Hematopoietic multipotent progenitor cell (in vitro differentiated cells): ENCODE data around the gene PRSS57. TPM values are rescaled to one million over a fixed set of nuclear protein-coding genes. Genes with fewer than 3 reads are reported as not detected.
"Not testable (repeated sequence)": the region's sequence is repeated elsewhere in the genome, so short reads cannot be mapped to it uniquely, and the experiment has no call there.

ENCODE experiments used
- DNase-seq, 3 donors: peaks; one replicate each; pipeline ENCODE4 v3.0.0-alpha.2; 2011 to 2015; ENCODE audit warnings: low read depth in 2 of 3, low spot score in 2 of 3
- total RNA-seq: library from RNA; depleted of rRNA; stranded (reverse); fragments of >200 nt; gene quantifications from one replicate; pipeline ENCODE4 v1.2.3, GENCODE V29; 2012

PRSS57 gene
- total RNA-seq = 829 TPM

DNA sequence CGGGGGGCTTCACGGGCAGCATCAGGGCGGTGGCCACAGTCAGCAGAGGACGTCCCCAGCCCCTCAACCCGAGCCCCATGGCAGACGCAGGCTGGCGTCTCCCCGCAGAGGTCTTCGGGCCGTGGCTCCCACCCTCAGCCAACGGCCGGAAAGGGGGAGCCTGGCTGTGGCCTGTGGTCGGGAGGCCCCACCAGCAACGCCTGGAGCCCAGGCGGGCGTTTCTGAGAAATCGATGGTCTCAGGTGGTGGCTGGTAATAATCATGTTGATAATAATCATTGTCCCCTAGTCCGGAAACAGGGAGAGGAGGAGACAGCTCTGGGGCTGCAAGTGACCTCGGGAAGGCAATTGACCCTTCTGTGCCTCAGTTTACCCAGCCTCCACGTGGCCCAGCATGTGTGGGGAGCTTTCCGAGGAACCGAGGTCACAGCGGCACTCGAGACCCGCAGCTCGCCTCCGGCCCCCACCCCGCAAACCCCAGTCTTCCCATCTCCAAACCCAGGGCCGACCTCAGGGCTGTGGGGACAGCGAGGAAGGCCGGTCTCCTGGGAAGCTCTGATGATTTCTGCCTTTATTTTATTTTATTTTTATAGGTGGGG is at the start of gene PRSS57:
Gene PRSS57, minus strand, starts transcription at position 101 of the 598 bp plus-strand sequence. Its CDS starts 22 bp downstream, at position 79.
- DNase-seq = peak in 2 of 3 donors; percentile 66 to 71

DNA sequence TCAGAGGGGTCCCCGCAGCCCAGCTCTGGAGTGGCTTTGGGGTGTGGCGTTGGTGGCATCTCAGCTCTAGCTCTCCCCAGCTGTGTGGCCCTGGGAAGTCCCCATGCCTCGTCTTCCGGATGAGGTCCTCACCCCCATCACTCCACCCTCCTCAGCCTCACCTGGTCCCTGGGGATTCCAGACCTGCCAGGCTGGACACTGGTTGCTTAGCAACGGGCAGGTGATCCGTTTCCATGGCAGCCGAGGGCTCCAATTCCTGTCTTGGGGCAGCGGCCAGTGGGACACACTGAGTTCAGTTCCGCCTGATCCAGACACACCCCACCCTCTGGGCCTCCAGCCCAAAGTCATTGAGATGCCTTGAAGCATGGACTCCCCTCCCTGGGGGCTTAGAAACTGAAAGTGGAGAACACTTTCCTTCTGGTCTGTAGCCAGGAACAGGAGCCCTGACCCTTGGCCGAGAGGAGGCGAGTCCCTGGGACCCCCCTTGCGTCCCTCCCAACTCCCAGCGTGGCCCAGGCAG is 48.0 kb upstream of the PRSS57 start:
- DNase-seq = no peak

DNA sequence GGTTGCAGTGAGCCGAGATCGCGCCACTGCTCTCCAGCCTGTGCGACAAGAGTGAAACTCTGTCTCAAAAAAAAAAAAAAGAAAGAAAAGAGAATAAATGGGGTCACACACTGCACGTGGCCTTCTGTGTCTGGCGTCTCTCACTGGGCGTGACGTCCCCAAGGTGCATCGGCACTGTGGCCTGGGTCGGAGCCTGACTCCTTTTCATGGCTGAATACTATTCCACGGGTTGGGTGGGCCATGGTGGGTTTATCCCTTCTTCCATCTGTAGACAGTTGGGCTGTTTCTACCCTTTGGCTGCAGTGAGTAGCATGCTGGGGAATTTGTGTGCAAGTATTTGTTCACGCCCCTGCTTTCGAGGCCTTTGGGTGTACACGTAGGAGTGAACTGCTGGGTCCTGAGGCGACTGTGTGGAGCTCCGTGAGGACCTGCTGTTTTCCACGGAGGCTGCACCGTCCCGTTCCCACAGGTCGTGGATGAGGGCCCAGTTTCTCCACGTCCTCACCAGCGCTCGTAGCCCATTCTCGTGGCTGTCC is 47.4 kb upstream of the PRSS57 start:
- no peak for DNase-seq

DNA sequence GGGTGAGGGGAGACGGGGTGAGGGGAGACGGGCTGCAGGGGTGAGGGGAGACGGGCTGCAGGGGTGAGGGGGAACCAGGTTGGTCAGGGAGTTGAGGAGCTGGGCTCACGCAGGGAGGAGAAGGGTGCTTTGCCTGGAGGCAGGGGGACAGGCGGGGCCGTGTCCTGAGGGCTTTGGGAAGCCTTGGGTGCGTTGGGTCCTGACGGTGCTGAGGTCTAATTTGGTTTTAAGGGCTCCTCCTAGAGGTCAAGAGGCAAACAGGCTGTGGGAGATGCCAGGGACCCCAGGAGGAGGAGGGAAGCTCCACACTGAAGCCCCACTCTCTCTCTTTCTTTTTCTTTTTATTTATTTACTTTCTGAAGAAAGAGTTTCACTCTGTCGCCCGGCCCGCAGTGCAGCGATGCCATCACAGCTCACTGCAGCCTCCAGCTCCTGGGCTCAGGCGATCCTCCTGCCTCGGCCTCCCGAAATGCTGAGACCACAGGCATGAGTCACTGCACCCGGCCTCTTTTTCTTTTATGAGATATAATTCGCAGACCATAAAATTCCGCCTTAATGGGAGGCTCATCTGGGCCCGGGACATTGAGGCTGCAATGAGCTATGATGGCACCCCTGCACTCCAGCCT is 46.4 kb upstream of the PRSS57 start:
- DNase-seq = peak in 2 of 3 donors; percentile 42 to 63

DNA sequence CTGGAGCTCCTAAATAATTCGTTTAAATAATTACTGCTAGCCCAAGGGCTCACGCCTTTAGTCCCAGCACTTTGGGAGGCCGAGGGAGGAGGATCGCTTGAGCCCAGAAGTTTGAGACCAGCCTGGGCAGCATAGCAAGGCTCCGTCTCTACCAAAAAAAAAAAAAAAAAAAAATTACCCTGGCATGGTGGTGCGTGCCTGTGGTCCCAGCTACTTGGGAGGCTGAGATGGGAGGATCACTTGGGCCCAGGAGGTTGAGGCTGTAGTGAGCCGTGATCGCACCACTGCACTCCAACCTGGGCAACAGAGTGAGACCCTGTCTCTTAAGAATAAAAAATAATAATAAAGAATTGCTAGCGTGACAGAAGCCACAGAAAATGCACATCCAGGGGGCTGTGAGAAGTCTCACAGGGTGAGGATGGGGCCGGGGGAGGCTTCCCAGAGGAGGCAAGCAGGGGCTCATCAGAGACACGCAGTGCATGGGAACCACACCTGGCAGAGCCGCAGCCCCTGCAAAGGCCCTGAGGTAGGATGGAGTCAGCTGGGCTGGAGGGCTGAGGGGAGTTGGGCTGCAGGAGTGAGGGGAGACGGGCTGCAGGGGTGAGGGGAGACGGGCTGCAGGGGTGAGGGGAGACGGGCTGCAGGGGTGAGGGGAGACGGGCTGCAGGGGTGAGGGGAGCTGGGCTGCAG is 45.7 kb upstream of the PRSS57 start:
- not testable (repeated sequence) for DNase-seq

DNA sequence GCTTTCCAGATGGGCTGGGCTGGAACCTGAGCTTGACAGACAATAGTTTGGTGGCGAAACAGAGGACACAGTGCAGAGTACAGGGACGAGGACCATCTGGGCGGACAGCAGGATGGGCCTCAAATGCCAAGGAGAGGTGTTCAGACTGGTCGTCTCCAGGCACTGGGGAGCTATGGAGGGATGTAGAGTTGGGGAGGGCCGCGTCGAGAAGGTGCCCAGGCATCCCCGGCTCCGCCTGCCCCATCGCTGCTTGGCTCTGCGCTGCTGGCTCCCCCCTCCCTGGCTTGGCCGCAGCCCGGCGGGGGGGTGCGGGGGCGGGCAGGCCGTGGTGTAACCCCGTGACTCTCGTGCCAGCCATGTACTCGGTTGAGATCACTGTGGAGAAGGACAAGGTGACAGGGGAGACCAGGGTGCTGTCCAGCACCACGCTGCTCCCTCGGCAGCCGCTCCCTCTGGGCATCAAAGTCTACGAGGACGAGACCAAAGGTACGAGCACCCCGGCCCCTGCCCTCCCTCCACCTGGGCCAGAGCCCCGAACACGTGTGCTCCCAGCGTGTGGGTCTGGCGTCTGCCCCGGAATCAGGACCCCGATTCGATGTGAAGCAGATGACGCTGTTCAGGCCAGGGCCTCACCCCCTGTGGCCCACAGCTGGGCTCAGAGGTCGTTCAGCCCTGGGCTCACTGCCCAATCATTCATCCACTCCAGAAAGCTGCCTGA is 44.9 kb upstream of the PRSS57 start:
- no peak for DNase-seq

DNA sequence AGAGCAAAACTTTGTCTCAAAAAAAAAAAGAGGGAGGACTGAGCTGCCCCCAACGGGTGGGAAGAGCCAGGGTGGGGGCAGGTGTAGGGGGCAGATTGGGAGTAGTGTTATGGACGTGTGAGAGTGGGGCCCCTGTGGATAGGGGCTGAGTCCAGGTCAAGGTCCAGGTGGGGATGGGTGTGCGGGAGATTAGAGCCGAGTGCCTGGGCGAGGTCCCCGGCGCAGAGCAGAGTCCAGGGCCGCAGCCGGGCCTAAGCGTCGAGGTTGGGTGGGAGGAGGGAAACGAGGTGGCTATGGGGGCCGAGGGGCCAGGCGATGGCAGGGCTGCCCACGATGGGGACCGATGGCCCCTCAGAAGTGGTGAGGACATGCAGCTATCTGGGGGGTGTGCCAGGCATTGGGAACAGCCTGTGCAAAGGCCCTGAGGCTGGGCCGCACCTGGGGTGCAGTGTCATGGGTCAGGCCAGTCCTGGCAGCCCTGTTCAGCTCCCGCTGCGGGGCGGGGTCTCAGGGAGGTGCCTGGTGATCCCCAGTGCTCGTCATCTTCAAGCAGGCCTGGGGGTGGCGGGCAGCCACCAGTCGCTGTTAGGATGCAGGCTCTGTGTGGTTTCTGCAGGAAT is 43.4 kb upstream of the PRSS57 start:
- DNase-seq = no peak

DNA sequence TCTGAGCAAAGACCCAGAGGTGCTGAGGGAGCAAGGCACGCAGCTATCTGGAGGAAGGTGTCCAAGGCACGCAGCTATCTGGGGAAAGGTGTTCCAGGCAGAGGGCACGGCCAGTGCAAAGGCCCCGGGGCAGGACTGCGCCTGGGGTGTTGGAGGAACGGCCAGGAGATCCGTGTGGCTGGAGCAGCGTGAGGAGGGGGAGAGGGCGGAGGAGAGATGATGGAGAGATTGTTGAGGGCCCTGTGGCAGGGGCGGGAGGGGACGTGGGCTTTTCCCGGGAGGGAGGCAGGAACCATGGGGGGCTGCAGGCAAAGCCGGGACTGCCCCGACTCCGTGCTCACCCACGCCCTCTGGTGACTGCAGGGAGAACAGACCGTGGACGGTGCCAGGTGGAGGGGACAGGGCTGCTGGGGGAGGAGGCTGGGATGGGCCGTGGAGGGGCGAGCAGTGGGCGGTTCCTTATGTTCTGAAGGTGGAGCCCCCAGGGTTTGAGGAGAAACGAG is 42.4 kb upstream of the PRSS57 start:
- peak; percentile 24 to 70 (median 64) for DNase-seq

DNA sequence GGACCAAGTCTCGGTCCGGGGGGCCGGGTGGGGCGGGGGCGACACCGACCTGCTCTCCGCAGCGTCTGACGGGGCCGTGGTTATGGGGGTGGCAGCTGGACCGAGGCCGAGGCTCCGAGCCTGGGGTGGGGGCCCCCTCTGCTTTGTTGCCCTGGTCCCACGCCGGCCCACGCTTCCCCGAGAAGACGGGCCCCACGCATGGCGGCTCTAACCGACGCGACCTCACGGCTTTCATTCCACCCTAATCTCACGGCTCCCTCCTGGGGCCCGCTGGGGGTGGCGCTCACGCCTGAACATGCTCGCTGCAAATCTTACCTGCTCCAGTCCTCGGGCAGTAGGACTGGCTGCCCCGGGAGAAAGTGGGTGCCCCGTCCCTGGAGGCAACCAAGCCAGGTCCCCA is 40.9 kb upstream of the PRSS57 start:
- DNase-seq = no peak

DNA sequence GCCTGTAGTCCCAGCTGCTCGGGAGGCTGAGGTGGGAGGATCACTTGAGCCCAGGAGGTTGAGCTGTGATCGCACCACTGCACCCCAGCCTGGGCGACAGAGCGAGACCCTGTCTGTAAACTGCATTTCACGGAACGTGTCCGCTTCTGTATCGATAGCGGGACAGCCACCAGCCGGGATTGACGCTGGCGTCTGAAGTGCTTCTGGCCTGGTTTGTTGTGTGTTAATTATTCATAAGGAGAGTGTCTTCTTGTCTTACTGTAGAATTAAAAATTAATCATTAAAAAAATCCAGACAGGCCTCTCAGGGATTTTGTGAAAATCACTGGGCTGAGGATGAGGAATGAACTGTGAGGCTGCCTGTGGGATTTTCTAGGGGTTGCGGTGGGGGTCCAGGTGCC is 39.5 kb upstream of the PRSS57 start:
- DNase-seq = no peak

DNA sequence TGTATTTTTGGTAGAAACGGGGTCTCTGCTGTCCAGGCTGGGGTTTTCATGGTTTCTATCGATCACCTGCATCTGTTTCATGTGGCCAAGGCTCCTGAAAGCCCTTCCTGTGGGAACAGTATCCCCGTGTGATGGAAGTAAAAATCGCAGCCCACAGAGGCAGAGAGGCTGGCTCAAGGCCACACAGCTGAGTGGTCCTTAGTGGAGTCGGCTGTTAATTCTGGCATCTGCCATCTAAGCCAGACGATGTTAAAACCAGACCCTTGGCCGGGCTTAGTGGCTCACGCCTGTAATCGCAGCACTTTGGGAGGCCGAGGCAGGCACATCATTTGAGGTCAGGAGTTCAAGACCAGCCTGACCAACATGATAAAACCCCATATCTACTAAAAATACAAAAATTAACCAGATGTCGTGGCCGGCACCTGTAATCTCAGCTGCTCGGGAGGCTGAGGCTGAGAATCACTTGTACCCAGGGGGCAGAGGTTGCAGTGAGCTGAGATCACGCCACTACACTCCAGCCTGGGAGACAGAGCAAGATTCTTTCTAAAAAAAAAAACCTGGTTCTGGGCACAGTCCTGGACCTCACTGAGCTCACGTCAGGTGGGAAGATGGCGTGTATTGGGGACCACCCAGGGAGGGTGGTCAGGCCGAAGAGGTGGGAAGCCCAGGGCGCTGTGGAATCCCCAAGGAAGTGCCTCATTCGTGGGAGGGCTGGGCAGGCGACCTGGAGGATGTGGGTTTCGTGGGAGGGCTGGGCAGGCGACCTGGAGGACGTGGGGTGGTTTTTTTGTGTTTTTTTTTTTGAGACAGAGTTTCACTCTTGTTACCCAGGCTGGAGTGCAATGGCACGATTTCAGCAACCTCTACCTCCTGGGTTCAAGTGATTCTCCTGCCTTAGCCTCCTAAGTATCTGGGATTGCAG is 37.2 kb upstream of the PRSS57 start:
- DNase-seq = no peak

DNA sequence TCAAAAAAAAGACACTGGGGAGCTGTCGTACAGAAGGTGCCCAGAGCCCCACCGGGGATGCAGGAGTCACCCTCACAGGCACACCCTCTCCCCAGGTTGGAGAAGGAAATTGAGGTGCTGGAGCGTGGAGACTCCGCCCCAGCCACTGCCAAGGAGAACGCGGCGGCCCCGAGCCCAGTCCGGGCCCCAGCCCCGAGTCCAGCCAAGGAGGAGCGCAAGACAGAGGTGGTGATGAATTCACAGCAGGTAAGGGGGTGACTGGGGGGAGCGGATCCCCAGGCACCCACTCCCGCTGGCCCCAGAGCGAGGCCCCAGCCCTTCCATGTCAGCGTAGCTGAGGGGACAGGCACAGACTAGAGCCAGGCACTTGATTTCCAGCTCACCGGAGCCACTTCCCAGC is 35.7 kb upstream of the PRSS57 start:
- DNase-seq = no peak

DNA sequence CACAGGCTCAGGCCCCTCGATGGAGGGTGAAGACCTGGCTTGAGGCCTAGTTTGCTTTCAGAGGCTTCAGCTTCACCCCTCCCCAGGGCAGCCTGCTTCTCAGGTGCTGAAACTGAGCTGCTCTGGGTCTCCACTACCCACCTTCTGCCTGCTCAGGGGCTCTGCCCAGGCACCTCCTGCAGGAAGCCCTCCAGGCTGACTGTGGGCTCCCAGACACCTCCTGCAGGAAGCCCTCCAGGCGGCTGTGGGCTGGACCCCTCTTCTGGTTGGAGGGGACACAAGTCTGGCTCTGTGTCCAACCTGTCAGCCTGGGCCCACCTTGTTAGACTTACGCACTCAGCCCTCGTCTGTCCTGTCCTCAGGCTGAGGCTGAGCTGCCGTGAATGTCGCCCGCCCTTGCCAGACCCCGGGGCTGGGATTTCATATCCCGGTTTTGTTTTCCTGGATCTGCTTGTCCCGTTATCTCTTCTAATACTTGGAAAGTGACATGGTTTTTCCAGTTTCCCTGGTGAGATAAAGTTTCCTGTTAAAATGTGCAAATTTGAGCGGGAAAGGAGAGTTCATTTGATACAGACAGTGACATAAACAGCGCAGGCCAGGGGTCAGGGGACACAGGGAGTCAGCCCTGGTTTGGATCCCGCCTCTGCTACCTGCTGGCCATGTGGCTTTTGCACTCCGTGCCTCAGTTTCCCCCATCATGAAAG is 34.9 kb upstream of the PRSS57 start:
- no peak for DNase-seq

DNA sequence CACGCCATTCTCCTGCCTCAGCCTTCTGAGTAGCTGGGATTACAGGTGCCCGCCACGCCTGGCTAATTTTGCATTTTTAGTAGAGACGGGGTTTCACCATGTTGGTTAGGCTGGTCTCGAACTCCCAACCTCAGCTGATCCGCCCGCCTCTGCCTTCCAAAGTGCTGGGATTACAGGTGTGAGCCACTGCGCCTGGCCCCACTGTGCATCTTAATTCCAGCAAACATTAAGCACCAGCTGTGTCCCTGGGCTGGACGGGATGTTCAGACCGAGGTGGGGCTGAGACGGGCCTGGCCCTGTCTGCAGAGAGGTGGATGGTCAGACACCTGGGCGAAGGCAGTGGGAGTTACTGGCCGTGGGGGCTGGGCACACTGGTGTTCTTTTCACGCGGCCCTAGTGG is 34.3 kb upstream of the PRSS57 start:
- DNase-seq = not testable (repeated sequence)

DNA sequence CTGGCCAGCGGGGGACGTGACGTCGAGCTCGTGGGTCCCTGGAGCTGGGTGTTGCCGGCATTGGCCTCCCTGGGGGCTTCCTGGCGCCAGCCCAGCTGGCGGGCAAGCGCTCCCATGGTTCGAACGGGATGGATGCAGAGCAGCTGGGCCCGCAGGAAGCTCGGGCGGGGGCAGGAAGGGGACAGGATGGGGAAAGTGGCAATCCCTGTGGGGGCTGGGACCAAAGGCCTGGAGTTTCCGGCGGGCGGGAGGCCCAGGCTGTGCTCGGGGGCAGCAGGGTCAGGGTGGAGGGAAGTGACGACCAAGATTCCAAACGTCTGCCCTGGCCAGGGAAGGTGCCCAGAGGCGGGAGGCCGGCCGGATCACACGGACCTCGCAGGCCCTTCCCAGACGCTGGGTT is 32.8 kb upstream of the PRSS57 start:
- no peak for DNase-seq

DNA sequence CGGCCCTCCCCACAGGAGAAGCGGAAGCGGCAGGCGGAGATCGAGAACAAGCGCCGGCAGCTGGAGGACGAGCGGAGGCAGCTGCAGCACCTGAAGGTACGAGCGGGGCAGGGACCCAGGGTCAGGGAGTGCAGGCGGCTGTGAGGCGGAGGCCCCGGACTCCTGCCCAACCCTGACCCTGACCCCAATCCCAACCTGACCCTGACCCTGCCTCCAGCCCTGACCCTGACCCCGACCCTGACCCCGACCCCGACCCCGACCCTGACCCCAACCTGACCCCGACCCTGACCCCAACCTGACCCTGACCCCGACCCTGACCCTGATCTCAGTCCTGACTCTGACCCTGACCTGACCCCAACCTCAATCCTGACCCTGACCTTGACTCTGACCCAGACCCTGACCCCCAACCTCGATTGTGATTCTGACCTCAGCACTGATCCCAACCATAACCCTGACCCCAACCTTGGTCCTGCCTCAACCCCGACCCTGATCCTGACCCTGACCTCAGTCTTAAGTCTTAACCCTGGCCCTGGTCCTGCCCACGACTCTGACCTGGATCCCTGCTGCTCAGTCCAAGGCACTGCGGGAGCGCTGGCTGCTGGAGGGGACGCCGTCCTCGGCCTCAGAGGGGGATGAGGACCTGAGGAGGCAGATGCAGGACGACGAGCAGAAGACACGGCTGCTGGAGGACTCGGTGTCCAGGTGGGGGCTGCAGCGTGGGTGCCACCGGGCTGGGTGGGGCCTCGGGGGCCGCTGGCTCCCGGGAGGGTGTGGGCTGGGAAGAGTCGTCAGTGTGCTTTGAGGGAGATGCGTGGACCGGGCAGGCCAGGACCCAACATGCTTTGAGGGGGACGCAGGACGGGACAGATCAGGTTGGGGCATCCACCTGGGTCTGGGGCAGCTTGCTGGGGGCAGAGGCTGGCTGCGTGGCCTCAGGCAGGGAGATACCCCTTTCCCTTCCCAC is 32.0 kb upstream of the PRSS57 start:
- no peak for DNase-seq

DNA sequence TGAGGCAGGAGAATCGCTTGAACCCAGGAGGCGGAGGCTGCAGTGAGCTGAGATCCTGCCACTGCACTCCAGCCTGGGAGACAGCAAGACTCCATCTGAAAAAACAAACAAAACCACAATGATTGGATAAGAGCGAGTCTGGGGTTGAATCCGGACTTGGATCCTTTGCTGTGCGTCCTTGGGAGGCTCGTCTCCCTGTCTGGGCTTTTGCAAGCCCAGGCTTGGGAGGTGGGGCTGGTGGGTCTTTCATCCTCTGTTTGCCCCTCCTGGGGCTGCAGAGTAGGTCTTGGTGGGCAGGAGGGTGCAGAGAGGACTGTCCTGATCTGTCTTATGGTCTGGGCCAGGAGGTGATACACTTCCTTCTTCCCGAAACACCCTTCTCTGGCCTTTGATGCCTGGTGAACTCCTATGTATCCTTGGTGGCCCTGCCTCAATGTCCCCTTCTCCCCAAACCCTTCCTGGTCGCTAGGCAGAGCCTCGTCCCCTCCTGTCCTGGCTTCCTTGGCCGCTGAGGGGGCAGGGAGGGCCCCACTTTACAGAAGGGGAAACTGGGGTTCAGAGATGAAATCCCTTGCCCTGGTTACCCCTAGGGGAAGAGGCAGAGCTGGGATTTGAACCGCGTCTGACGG is 30.3 kb upstream of the PRSS57 start:
- no peak for DNase-seq
